GM13976 (cell line): Measurements from ENCODE around the gene OPN1SW.

Experiments
- DNase-seq: peaks from one replicate; pipeline ENCODE4 v3.0.0; 2012; ENCODE audit warnings: low spot score
- in situ Hi-C: fragments of 300-500 bp; cut with MboI; formaldehyde crosslinking; loops from one replicate; pipeline ENCODE4 v1.12.0; 2022; ENCODE audit warnings: low sequenced_read_pairs, mixed read lengths, inconsistent platforms; ENCODE audit not compliant: unreplicated experiment
- TF ChIP-seq, protein P1 (sequence below): IDR thresholded peaks from 2 replicates; pipeline ENCODE4 v1.5.1; 2012; ENCODE audit warnings: borderline replicate concordance, mild to moderate bottlenecking; ENCODE audit not compliant: insufficient read depth; ENCODE audit errors: extremely low read depth, missing control alignments, control extremely low read depth

Gene OPN1SW

DNA sequence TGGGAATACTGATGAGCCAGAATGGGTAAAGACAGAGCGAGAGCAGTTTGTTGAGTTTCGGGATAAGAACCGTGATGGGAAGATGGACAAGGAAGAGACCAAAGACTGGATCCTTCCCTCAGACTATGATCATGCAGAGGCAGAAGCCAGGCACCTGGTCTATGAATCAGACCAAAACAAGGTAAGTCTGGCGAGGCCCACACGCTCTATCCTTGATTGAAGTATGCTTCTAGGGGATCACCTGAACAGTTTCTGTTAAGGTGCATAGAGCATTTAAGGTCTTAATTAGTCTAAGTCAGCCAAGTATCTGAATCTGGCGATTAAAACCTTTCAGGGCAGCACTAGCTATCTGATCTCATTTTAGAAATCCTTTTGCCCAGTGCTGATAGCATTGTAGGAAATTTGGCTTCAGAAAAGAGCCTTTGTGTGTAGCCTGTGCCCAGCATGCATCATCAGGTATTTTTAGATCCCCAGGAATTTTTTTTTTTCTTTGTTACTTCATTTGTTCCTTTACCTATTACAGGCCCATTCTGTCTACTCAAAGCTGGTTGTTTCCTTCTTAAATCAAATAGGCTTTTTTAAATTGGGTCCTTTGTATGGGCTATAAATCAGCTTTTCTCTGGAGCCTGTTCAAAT lies 8.0 kb downstream of the OPN1SW start:
- in situ Hi-C loops = no loop called here
- no peak for DNase-seq
- TF ChIP-seq, protein P1, sequence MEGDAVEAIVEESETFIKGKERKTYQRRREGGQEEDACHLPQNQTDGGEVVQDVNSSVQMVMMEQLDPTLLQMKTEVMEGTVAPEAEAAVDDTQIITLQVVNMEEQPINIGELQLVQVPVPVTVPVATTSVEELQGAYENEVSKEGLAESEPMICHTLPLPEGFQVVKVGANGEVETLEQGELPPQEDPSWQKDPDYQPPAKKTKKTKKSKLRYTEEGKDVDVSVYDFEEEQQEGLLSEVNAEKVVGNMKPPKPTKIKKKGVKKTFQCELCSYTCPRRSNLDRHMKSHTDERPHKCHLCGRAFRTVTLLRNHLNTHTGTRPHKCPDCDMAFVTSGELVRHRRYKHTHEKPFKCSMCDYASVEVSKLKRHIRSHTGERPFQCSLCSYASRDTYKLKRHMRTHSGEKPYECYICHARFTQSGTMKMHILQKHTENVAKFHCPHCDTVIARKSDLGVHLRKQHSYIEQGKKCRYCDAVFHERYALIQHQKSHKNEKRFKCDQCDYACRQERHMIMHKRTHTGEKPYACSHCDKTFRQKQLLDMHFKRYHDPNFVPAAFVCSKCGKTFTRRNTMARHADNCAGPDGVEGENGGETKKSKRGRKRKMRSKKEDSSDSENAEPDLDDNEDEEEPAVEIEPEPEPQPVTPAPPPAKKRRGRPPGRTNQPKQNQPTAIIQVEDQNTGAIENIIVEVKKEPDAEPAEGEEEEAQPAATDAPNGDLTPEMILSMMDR = no peak

DNA sequence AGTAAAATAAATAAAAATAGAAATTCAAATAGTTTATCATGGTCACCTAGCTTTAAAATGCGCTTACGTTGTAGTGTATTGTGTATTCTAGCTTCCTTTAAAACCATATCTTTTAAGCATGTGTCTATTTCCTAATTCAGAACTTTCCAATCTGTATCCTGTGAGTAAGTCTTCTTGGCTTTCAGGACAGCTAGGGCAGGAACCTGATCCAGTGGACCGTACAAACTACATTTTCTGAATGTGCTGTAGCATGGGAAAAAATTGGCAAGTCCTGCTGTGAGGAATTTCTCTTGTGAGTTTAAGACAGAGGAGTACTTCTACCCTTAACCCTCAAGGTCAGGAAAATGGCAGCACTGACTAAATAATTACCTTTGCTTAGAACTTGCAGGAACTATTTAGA lies 12.1 kb downstream of the OPN1SW start:
- DNase-seq = no peak
- TF ChIP-seq, protein P1 = no peak
- in situ Hi-C loops = no loop called here

GRCh38 chr7:128759242-128759641 lies 16.4 kb downstream of the OPN1SW start:
- no peak for DNase-seq
- in situ Hi-C loops = no loop called here
- TF ChIP-seq, protein P1 = no peak

DNA sequence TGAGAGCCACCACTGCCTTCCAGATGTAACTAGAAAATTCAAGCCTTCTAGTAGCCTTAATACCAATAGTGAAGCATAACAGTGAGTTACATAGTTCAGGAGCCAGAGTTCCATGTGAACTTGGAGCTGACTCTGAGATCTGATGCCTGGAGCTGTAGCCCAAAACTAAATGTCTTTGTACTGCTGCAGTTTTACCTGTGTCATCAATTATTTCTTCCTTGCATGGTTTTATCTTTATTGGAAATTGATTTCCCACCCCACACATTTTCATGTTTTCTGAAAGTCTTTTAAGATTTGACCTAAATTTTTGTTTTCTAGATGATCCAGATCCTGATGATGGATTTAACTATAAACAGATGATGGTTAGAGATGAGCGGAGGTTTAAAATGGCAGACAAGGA lies 17.0 kb downstream of the OPN1SW start:
- in situ Hi-C loops = no loop called here
- TF ChIP-seq, protein P1 = no peak
- DNase-seq = no peak

GRCh38 chr7:128757203-128757602 lies 18.4 kb downstream of the OPN1SW start:
- TF ChIP-seq, protein P1 = no peak
- DNase-seq = no peak
- in situ Hi-C loops = no loop called here

- in situ Hi-C loops = no loop called here
- DNase-seq = no peak
- TF ChIP-seq, protein P1 = no peak
Observed at GRCh38 chr7:128755819-128756476, 19.6 kb downstream of the OPN1SW start.
